HEK293T (cell line): ENCODE measurements around the gene SURF2.

ENCODE experiments used
- BHLHE40 ChIP-seq: fragments of 450-650 bp; IDR thresholded peaks from 2 replicates; pipeline ENCODE4 v1.6.1; 2016; ENCODE audit warnings: mild to moderate bottlenecking, moderate library complexity, borderline replicate concordance
- NFRKB ChIP-seq: fragments of 450-650 bp; IDR thresholded peaks from 2 replicates; pipeline ENCODE4 v1.6.1; 2016; ENCODE audit warnings: mild to moderate bottlenecking, moderate library complexity
- SUZ12 ChIP-seq: fragments of 450-650 bp; IDR thresholded peaks from 2 replicates; pipeline ENCODE4 v1.6.1; 2016; ENCODE audit warnings: mild to moderate bottlenecking

- no peak for TF ChIP-seq NFRKB
- TF ChIP-seq BHLHE40: no peak
- no peak for TF ChIP-seq SUZ12
Measured at GRCh38 chr9:133372144-133372543, 15.8 kb downstream of the SURF2 start.
